ENCODE data around the gene OR8G1.
"Not testable (repeated sequence)": the region's sequence is repeated elsewhere in the genome, so short reads cannot be mapped to it uniquely, and the experiment has no call there.

Gene OR8G1

GRCh38 chr11:124233376-124233775 is 7.5 kb upstream of the OR8G1 start:
- no peaks in the 10 kb centered on the region for H3K27me3 ChIP-seq (ENCODE audit: control insufficient read depth, insufficient read depth, low read length, poor library complexity, severe bottlenecking)
- H3K27ac ChIP-seq (ENCODE audit: insufficient read depth, low read depth, low read length, poor library complexity, severe bottlenecking): no peak overlapping the region
- no peaks in the 10 kb centered on the region for H3K9me3 ChIP-seq (ENCODE audit: control insufficient read depth, low read length)
- no peaks in the 10 kb centered on the region for H3K4me1 ChIP-seq (ENCODE audit: control insufficient read depth, insufficient read depth, low read length)
- no peaks in the 10 kb centered on the region for H3K36me3 ChIP-seq (ENCODE audit: control insufficient read depth, insufficient read depth, low read length)
- H3K4me3 ChIP-seq (ENCODE audit: insufficient read depth, low read depth, low read length): no peak overlapping the region
- no CpG with 5 or more reads among the region's 1 CpG for WGBS, 2 experiments

- Histone ChIP-seq H3K27me3 (ENCODE audit: control insufficient read depth, insufficient read depth, low read length, poor library complexity, severe bottlenecking) (no peaks in the 10 kb centered on the region), H3K36me3 (ENCODE audit: control insufficient read depth, insufficient read depth, low read length) (no peaks in the 10 kb centered on the region), H3K27ac (ENCODE audit: insufficient read depth, low read depth, low read length, poor library complexity, severe bottlenecking) (no peak overlapping the region), H3K4me1 (ENCODE audit: control insufficient read depth, insufficient read depth, low read length) (no peaks in the 10 kb centered on the region), H3K9me3 (ENCODE audit: control insufficient read depth, low read length) (no peaks in the 10 kb centered on the region), H3K4me3 (ENCODE audit: insufficient read depth, low read depth, low read length) (no peak overlapping the region)
- 79 to 80% methylated on average over 3 to 5 of the region's 5 CpGs for WGBS, 2 experiments
These were observed 2.4 kb upstream of the OR8G1 start for GRCh38 chr11:124238512-124238911.

DNA sequence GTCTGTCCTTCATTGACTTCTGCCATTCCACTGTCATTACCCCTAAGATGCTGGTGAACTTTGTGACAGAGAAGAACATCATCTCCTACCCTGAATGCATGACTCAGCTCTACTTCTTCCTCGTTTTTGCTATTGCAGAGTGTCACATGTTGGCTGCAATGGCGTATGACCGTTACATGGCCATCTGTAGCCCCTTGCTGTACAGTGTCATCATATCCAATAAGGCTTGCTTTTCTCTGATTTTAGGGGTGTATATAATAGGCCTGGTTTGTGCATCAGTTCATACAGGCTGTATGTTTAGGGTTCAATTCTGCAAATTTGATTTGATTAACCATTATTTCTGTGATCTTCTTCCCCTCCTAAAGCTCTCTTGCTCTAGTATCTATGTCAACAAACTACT is 9.0 kb downstream of the OR8G1 start:
- 76 to 86% methylated on average over 3 of the region's 3 CpGs for WGBS, 2 experiments
- H3K4me3 ChIP-seq (ENCODE audit: insufficient read depth, low read depth, low read length); H3K27me3 ChIP-seq (ENCODE audit: control insufficient read depth, insufficient read depth, low read length, poor library complexity, severe bottlenecking); H3K36me3 ChIP-seq (ENCODE audit: control insufficient read depth, insufficient read depth, low read length); H3K27ac ChIP-seq (ENCODE audit: insufficient read depth, low read depth, low read length, poor library complexity, severe bottlenecking); H3K4me1 ChIP-seq (ENCODE audit: control insufficient read depth, insufficient read depth, low read length); H3K9me3 ChIP-seq (ENCODE audit: control insufficient read depth, low read length): not testable (repeated sequence)

- no peaks in the 10 kb centered on the region for H3K27me3 ChIP-seq (ENCODE audit: control insufficient read depth, insufficient read depth, low read length, poor library complexity, severe bottlenecking)
- WGBS, 2 experiments: 81 to 83% methylated on average over 4 of the region's 4 CpGs
- H3K4me3 ChIP-seq (ENCODE audit: insufficient read depth, low read depth, low read length): no peak within 1 kb of the TSS
- no peaks in the 10 kb centered on the region for H3K36me3 ChIP-seq (ENCODE audit: control insufficient read depth, insufficient read depth, low read length)
- H3K9me3 ChIP-seq (ENCODE audit: control insufficient read depth, low read length): no peaks in the 10 kb centered on the region
- no peak within 1 kb of the TSS for H3K27ac ChIP-seq (ENCODE audit: insufficient read depth, low read depth, low read length, poor library complexity, severe bottlenecking)
- H3K4me1 ChIP-seq (ENCODE audit: control insufficient read depth, insufficient read depth, low read length): no peaks in the 10 kb centered on the region
These were observed 15.2 kb downstream of the OR8G1 start, which contains the start of gene OR8G5 for GRCh38 chr11:124256076-124256475. TSS of gene OR8G5 (plus strand) at chr11:124256376. CDS start at chr11:124264932, 8,556 bp downstream.

GRCh38 chr11:124265041-124265440 is 24.1 kb downstream of the OR8G1 start:
- WGBS, 2 experiments: 88 to 95% methylated on average over 4 of the region's 4 CpGs
- not testable (repeated sequence) for H3K27me3 ChIP-seq (ENCODE audit: control insufficient read depth, insufficient read depth, low read length, poor library complexity, severe bottlenecking); H3K27ac ChIP-seq (ENCODE audit: insufficient read depth, low read depth, low read length, poor library complexity, severe bottlenecking); H3K9me3 ChIP-seq (ENCODE audit: control insufficient read depth, low read length); H3K4me1 ChIP-seq (ENCODE audit: control insufficient read depth, insufficient read depth, low read length); H3K4me3 ChIP-seq (ENCODE audit: insufficient read depth, low read depth, low read length); H3K36me3 ChIP-seq (ENCODE audit: control insufficient read depth, insufficient read depth, low read length)

DNA sequence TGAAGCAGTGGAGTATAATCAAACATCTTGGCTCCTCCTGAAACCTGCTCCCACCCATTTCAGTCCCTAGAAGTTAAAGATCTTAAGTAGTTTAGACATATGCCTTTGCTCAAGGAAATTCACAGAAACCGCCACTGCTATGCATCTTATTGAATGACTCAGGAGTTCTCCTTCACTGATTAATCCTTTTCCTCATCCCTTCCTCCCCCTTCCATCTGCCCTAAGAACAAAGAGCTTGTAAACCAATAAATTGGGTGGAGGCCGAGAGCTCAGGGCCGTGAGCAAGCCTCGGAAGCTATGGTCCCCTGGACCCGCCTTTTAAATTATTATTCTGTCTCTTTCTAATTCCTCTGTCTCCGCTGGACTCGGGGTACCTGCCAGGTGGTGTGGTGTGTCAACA is 30.0 kb downstream of the OR8G1 start:
- not testable (repeated sequence) for H3K9me3 ChIP-seq (ENCODE audit: control insufficient read depth, low read length); H3K27me3 ChIP-seq (ENCODE audit: control insufficient read depth, insufficient read depth, low read length, poor library complexity, severe bottlenecking); H3K27ac ChIP-seq (ENCODE audit: insufficient read depth, low read depth, low read length, poor library complexity, severe bottlenecking); H3K4me1 ChIP-seq (ENCODE audit: control insufficient read depth, insufficient read depth, low read length); H3K36me3 ChIP-seq (ENCODE audit: control insufficient read depth, insufficient read depth, low read length); H3K4me3 ChIP-seq (ENCODE audit: insufficient read depth, low read depth, low read length)
- 63 to 72% methylated on average over 5 to 7 of the region's 7 CpGs for WGBS, 2 experiments

GRCh38 chr11:124274000-124274399 is 33.1 kb downstream of the OR8G1 start:
- Histone ChIP-seq H3K27ac (ENCODE audit: insufficient read depth, low read depth, low read length, poor library complexity, severe bottlenecking) (no peak overlapping the region), H3K4me3 (ENCODE audit: insufficient read depth, low read depth, low read length) (no peak overlapping the region)
- 87 to 95% methylated on average over 2 of the region's 2 CpGs for WGBS, 2 experiments

DNA sequence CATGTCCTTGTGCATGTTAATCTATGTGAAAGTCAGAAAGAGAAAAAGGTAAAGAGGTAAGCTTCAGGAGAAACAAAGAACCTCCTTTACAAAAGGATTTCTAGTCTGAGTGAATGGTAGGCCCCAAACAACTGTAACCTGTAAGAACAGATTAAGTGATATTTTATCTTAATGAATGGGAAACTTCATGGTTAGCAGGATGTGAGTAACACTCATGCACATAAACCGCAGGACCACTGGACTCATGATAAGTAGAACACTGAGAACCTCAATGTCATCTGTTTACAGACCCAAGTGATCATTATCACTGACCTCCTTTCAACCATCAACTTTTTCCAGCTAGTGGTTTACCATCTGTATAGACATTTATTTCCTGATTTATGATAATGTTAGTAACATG is 35.2 kb downstream of the OR8G1 start:
- Histone ChIP-seq H3K4me3 (ENCODE audit: insufficient read depth, low read depth, low read length) (no peak overlapping the region), H3K27me3 (ENCODE audit: control insufficient read depth, insufficient read depth, low read length, poor library complexity, severe bottlenecking) (no peaks in the 10 kb centered on the region), H3K4me1 (ENCODE audit: control insufficient read depth, insufficient read depth, low read length) (no peaks in the 10 kb centered on the region), H3K27ac (ENCODE audit: insufficient read depth, low read depth, low read length, poor library complexity, severe bottlenecking) (no peak overlapping the region), H3K9me3 (ENCODE audit: control insufficient read depth, low read length) (no peaks in the 10 kb centered on the region), H3K36me3 (ENCODE audit: control insufficient read depth, insufficient read depth, low read length) (no peaks in the 10 kb centered on the region)
- WGBS, 2 experiments: 93 to 94% methylated on average over 1 of the region's 1 CpG

More at GRCh38 chr11:124274000-124274399, 33.1 kb downstream of the OR8G1 start:
- Histone ChIP-seq H3K36me3 (ENCODE audit: control insufficient read depth, insufficient read depth, low read length) (no peaks in the 10 kb centered on the region), H3K4me1 (ENCODE audit: control insufficient read depth, insufficient read depth, low read length) (no peaks in the 10 kb centered on the region), H3K27me3 (ENCODE audit: control insufficient read depth, insufficient read depth, low read length, poor library complexity, severe bottlenecking) (no peaks in the 10 kb centered on the region), H3K9me3 (ENCODE audit: control insufficient read depth, low read length) (no peaks in the 10 kb centered on the region)

- 87 to 91% methylated on average over 3 of the region's 3 CpGs for WGBS, 2 experiments
- H3K9me3 ChIP-seq (ENCODE audit: control insufficient read depth, low read length): no peaks in the 10 kb centered on the region
- H3K4me3 ChIP-seq (ENCODE audit: insufficient read depth, low read depth, low read length): no peak overlapping the region
- no peaks in the 10 kb centered on the region for H3K4me1 ChIP-seq (ENCODE audit: control insufficient read depth, insufficient read depth, low read length)
- H3K27ac ChIP-seq (ENCODE audit: insufficient read depth, low read depth, low read length, poor library complexity, severe bottlenecking): no peak overlapping the region
- H3K27me3 ChIP-seq (ENCODE audit: control insufficient read depth, insufficient read depth, low read length, poor library complexity, severe bottlenecking): no peaks in the 10 kb centered on the region
- H3K36me3 ChIP-seq (ENCODE audit: control insufficient read depth, insufficient read depth, low read length): no peaks in the 10 kb centered on the region
These were observed 36.3 kb downstream of the OR8G1 start for GRCh38 chr11:124277207-124277606.

DNA sequence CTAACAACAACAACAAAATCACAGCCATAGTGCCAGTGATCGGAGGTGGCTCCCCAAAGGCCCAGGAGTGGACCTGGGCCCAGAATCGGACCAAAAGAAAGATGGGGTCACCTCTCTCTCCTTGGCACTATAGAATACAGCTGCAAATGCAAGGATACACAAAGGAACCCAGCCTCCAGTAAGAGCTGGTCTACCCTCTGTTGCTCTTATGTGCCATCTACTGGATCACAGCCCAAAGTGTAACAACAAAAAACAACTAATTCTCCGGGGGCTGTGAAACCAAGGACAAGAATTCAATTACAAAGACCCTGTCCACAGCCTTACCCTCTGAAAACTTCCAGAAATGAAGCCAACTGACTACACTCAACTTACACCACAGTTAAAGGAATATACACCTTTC is 36.9 kb downstream of the OR8G1 start:
- WGBS, 2 experiments: 71 to 76% methylated on average over 3 of the region's 3 CpGs
- no peaks in the 10 kb centered on the region for H3K27me3 ChIP-seq (ENCODE audit: control insufficient read depth, insufficient read depth, low read length, poor library complexity, severe bottlenecking)
- H3K36me3 ChIP-seq (ENCODE audit: control insufficient read depth, insufficient read depth, low read length): no peaks in the 10 kb centered on the region

GRCh38 chr11:124278261-124278660 is 37.4 kb downstream of the OR8G1 start:
- no peaks in the 10 kb centered on the region for H3K36me3 ChIP-seq (ENCODE audit: control insufficient read depth, insufficient read depth, low read length)

More for the DNA sequence above, 36.9 kb downstream of the OR8G1 start:
- Histone ChIP-seq H3K9me3 (ENCODE audit: control insufficient read depth, low read length) (no peaks in the 10 kb centered on the region), H3K4me3 (ENCODE audit: insufficient read depth, low read depth, low read length) (no peak overlapping the region), H3K27ac (ENCODE audit: insufficient read depth, low read depth, low read length, poor library complexity, severe bottlenecking) (no peak overlapping the region), H3K4me1 (ENCODE audit: control insufficient read depth, insufficient read depth, low read length) (no peaks in the 10 kb centered on the region)

More at GRCh38 chr11:124278261-124278660, 37.4 kb downstream of the OR8G1 start:
- Histone ChIP-seq H3K4me1 (ENCODE audit: control insufficient read depth, insufficient read depth, low read length) (no peaks in the 10 kb centered on the region), H3K9me3 (ENCODE audit: control insufficient read depth, low read length) (no peaks in the 10 kb centered on the region), H3K27ac (ENCODE audit: insufficient read depth, low read depth, low read length, poor library complexity, severe bottlenecking) (no peak overlapping the region), H3K27me3 (ENCODE audit: control insufficient read depth, insufficient read depth, low read length, poor library complexity, severe bottlenecking) (no peaks in the 10 kb centered on the region), H3K4me3 (ENCODE audit: insufficient read depth, low read depth, low read length) (no peak overlapping the region)
- WGBS, 2 experiments: 70 to 94% methylated on average over 2 of the region's 2 CpGs

Data from ectodermal cell (in vitro differentiated cells).